ENCODE measurements around the gene SULT1C3.

DNA sequence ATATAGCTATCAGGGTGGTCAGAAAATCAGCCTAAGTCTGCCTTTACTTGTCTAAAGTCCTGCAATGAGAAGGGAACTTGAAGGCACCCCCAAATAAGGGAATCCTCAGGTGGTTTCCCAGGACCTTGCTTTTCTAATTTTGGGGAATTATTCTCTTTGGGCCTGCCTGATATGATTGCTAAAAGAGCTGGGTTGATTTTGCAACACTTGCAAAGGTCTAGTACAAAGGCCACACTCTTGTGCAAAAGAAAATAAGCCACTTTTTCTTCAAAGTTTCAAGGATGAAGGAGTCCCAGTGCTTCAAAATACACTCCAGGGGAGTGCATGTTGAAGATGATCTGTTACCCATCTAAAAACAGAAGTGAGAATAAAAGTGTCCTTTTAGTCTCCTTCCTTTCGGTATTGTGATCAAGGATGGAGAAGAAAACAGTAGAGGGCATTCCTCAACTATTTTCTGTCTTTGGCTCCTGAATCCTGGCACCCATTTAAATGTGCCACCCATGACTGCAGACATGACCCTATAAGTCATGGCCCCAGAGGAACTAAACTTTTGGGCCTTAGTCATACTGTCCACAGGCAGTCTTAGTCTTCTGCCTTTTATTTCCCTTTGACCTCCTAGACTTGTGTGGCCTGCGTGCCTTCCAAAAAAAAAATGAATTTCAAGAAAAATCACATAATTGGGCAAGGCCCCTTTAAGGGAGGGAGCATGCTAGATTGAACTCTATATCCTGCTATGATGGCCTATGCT, 5.1 kb downstream of the SULT1C3 start:
- TF ChIP-seq EP300 (IDR thresholded peaks at IDR 0.05): no peak
- TF ChIP-seq, protein P1, sequence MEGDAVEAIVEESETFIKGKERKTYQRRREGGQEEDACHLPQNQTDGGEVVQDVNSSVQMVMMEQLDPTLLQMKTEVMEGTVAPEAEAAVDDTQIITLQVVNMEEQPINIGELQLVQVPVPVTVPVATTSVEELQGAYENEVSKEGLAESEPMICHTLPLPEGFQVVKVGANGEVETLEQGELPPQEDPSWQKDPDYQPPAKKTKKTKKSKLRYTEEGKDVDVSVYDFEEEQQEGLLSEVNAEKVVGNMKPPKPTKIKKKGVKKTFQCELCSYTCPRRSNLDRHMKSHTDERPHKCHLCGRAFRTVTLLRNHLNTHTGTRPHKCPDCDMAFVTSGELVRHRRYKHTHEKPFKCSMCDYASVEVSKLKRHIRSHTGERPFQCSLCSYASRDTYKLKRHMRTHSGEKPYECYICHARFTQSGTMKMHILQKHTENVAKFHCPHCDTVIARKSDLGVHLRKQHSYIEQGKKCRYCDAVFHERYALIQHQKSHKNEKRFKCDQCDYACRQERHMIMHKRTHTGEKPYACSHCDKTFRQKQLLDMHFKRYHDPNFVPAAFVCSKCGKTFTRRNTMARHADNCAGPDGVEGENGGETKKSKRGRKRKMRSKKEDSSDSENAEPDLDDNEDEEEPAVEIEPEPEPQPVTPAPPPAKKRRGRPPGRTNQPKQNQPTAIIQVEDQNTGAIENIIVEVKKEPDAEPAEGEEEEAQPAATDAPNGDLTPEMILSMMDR (IDR thresholded peaks at IDR 0.05): no peak

Measured in esophagus muscularis mucosa (tissue), 3 donors.